H1 (cell line): ENCODE measurements around the gene GLIPR2. TPM values are rescaled to one million over a fixed set of nuclear protein-coding genes. Genes with fewer than 3 reads are reported as not detected.

Experiments used
- CTCF ChIA-PET: fragments of 300-600 bp; sonication (Branson Sonifier 250); formaldehyde crosslinking; loops from one replicate; lab custom pipeline; 2021; ENCODE audit not compliant: partially characterized antibody; lab: Charles Lee
- POLR2A ChIA-PET: fragments of 300-600 bp; sonication (Branson Sonifier 250); formaldehyde crosslinking; loops from one replicate; lab custom pipeline; 2021; ENCODE audit warnings: inconsistent platforms; ENCODE audit not compliant: partially characterized antibody; lab: Charles Lee
- DNase-seq, 2 experiments: peaks; one replicate each; pipeline versions ENCODE4 v3.0.0 to v3.0.0-alpha.2; 2010 to 2022; ENCODE audit warnings: low spot score in 2 of 2, low read depth in 1 of 2, mixed read lengths in 1 of 2
- FAIRE-seq: peaks from 2 replicates; lab custom pipeline; 2011; peaks lifted over from hg19 to GRCh38; lab: Jason Lieb, UNC
- H2AFZ ChIP-seq: 2 replicates; pipeline ENCODE4 v1.8.1; 2012; ENCODE audit warnings: low read length, inconsistent platforms
- H2AK5ac ChIP-seq: 2 replicates; pipeline ENCODE4 v1.6.1; 2013; ENCODE audit warnings: low read depth, low read length
- H2BK120ac ChIP-seq: replicated peaks from 2 replicates; pipeline ENCODE3; 2013; ENCODE audit warnings: low read depth, low read length, inconsistent platforms
- H2BK12ac ChIP-seq: 2 replicates; pipeline ENCODE4 v1.6.1; 2013; ENCODE audit warnings: low read depth, low read length
- H2BK15ac ChIP-seq: 2 replicates; pipeline ENCODE4 v1.6.1; 2013; ENCODE audit warnings: low read length
- H2BK20ac ChIP-seq: 2 replicates; pipeline ENCODE4 v1.6.1; 2013; ENCODE audit warnings: low read length
- H2BK5ac ChIP-seq: 2 replicates; pipeline ENCODE4 v1.6.1; 2013; ENCODE audit warnings: low read depth, low read length
- H3K14ac ChIP-seq: 2 replicates; pipeline ENCODE4 v1.6.1; 2013; ENCODE audit warnings: inconsistent platforms; ENCODE audit not compliant: insufficient read length
- H3K18ac ChIP-seq: 2 replicates; pipeline ENCODE4 v1.6.1; 2013; ENCODE audit warnings: low read length; ENCODE audit errors: extremely low read depth
- H3K23ac ChIP-seq: 2 replicates; pipeline ENCODE4 v1.6.1; 2013; ENCODE audit warnings: inconsistent platforms; ENCODE audit not compliant: insufficient read length
- H3K23me2 ChIP-seq: 2 replicates; pipeline ENCODE4 v1.6.1; 2013; ENCODE audit warnings: low read depth, low read length
- H3K27ac ChIP-seq: 2 replicates; pipeline ENCODE4 v1.6.1; 2011; ENCODE audit warnings: low read depth, low read length, inconsistent platforms
- H3K27me3 ChIP-seq, 4 experiments: replicated peaks in 1 of 4; 1 replicate in 1 of 4; 2 replicates in 3 of 4; pipeline versions ENCODE4 v1.6.1 to v1.8.1; 2011 to 2013; ENCODE audit warnings: low read length in 3 of 4, mild to moderate bottlenecking in 3 of 4, inconsistent platforms in 2 of 4, mixed read lengths in 2 of 4, moderate library complexity in 1 of 4; ENCODE audit not compliant: control insufficient read depth in 3 of 4, insufficient read depth in 3 of 4; ENCODE audit errors: extremely low read depth in 1 of 4
- H3K36me3 ChIP-seq, 4 experiments: 2 replicates each; pipeline versions ENCODE4 v1.6.1 to v1.8.1; 2011 to 2013; ENCODE audit warnings: mild to moderate bottlenecking in 4 of 4, low read length in 3 of 4, moderate library complexity in 2 of 4, control low read depth in 1 of 4, inconsistent platforms in 1 of 4; ENCODE audit not compliant: insufficient read depth in 4 of 4, control insufficient read depth in 2 of 4
- H3K4ac ChIP-seq: replicated peaks from 2 replicates; pipeline ENCODE3; 2013; ENCODE audit warnings: low read length, low read depth, mixed read lengths, inconsistent platforms; ENCODE audit not compliant: insufficient read length
- H3K4me1 ChIP-seq, 4 experiments: replicated peaks in 1 of 4; 1 replicate in 1 of 4; 2 replicates in 3 of 4; pipeline versions ENCODE4 v1.6.1 to v1.8.1; 2011 to 2013; ENCODE audit warnings: low read length in 3 of 4, inconsistent platforms in 2 of 4, mixed read lengths in 1 of 4; ENCODE audit not compliant: insufficient read depth in 4 of 4, control insufficient read depth in 3 of 4
- H3K4me2 ChIP-seq, 2 experiments: 2 replicates each; pipeline versions ENCODE4 v1.6.1 to v1.8.1; 2011 to 2013; ENCODE audit warnings: low read depth in 2 of 2, low read length in 2 of 2, control low read depth in 1 of 2, inconsistent platforms in 1 of 2, mild to moderate bottlenecking in 1 of 2; ENCODE audit not compliant: insufficient read depth in 1 of 2
- H3K4me3 ChIP-seq, 4 experiments: fragments of 200-600, 300-600 bp in 1 of 4; sonication (generic), shearing (Covaris generic), sonication (Bioruptor Twin) in 1 of 4; 2 replicates each; pipeline versions ENCODE4 v1.5.1 to v1.8.1; 2011 to 2016; ENCODE audit warnings: low read length in 4 of 4, low read depth in 3 of 4, control low read depth in 2 of 4, inconsistent platforms in 2 of 4, mild to moderate bottlenecking in 2 of 4, mixed read lengths in 1 of 4, moderate library complexity in 1 of 4; ENCODE audit not compliant: insufficient read depth in 2 of 4; ENCODE audit errors: extremely low read depth in 1 of 4
- H3K56ac ChIP-seq: replicated peaks from 2 replicates; pipeline ENCODE3; 2013; ENCODE audit warnings: low read depth, mild to moderate bottlenecking, mixed read lengths, low read length, inconsistent platforms; ENCODE audit not compliant: insufficient read length
- H3K79me1 ChIP-seq: 2 replicates; pipeline ENCODE4 v1.6.1; 2013; ENCODE audit warnings: low read depth, low read length, control low read depth
- H3K79me2 ChIP-seq, 2 experiments: 2 replicates each; pipeline versions ENCODE4 v1.6.1 to v1.8.1; 2012 to 2013; ENCODE audit warnings: low read length in 2 of 2, mild to moderate bottlenecking in 2 of 2, inconsistent platforms in 1 of 2; ENCODE audit not compliant: insufficient read depth in 2 of 2, control insufficient read depth in 1 of 2
- H3K9ac ChIP-seq, 4 experiments: replicated peaks in 1 of 4; 1 replicate in 1 of 4; 2 replicates in 3 of 4; pipeline versions ENCODE4 v1.6.1 to v1.8.1; 2011 to 2013; ENCODE audit warnings: low read depth in 3 of 4, low read length in 3 of 4, control low read depth in 2 of 4, mild to moderate bottlenecking in 2 of 4, moderate library complexity in 2 of 4, inconsistent platforms in 1 of 4; ENCODE audit errors: extremely low read depth in 1 of 4
- H3K9me3 ChIP-seq, 2 experiments: 2 replicates each; pipeline versions ENCODE4 v1.6.1 to v1.8.1; 2012 to 2013; ENCODE audit warnings: mild to moderate bottlenecking in 2 of 2, moderate library complexity in 2 of 2, control low read depth in 1 of 2, inconsistent platforms in 1 of 2, low read depth in 1 of 2, low read length in 1 of 2, mixed read lengths in 1 of 2; ENCODE audit not compliant: insufficient read depth in 2 of 2
- H4K20me1 ChIP-seq, 2 experiments: replicated peaks in 1 of 2; 2 replicates each; pipeline versions ENCODE3 to v1.8.1; 2011 to 2013; ENCODE audit warnings: inconsistent platforms in 2 of 2, low read length in 2 of 2, mild to moderate bottlenecking in 1 of 2; ENCODE audit not compliant: insufficient read depth in 2 of 2, control insufficient read depth in 1 of 2
- H4K5ac ChIP-seq: 2 replicates; pipeline ENCODE4 v1.6.1; 2013; ENCODE audit warnings: low read length, low read depth, mixed read lengths, inconsistent platforms; ENCODE audit not compliant: insufficient read length
- H4K8ac ChIP-seq: 2 replicates; pipeline ENCODE4 v1.8.0; 2013; ENCODE audit warnings: mild to moderate bottlenecking, moderate library complexity, low read length, inconsistent platforms; ENCODE audit not compliant: insufficient read depth; ENCODE audit errors: extremely low read depth
- H4K91ac ChIP-seq: replicated peaks from 2 replicates; pipeline ENCODE3; 2013; ENCODE audit warnings: low read length, mixed read lengths, inconsistent platforms; ENCODE audit not compliant: insufficient read length
- RBBP5 ChIP-seq: IDR thresholded peaks from 2 replicates; pipeline ENCODE4 v1.7.1; 2012; ENCODE audit warnings: low read depth, mild to moderate bottlenecking, inconsistent platforms, low read length, moderate library complexity, borderline replicate concordance
- RFX5 ChIP-seq: IDR thresholded peaks from 2 replicates; pipeline ENCODE4 v1.6.1; 2011; ENCODE audit warnings: low read depth, low read length, improper control_type of control experiment, borderline replicate concordance
- RNF2 ChIP-seq: fragments of 200-900, 300-1000 bp; sonication (generic); IDR thresholded peaks from 2 replicates; pipeline ENCODE4 v1.7.1; 2016; ENCODE audit warnings: borderline replicate concordance, low read depth, mild to moderate bottlenecking, antibody characterized with exemption, low read length; ENCODE audit not compliant: poor library complexity, severe bottlenecking; ENCODE audit errors: missing control alignments
- SIRT6 ChIP-seq: IDR thresholded peaks from one replicate; pipeline ENCODE4 v1.7.1; 2012; ENCODE audit warnings: low read length, inconsistent platforms
- SIX5 ChIP-seq: IDR thresholded peaks from 2 replicates; pipeline ENCODE4 v1.6.1; 2011; ENCODE audit warnings: mild to moderate bottlenecking, low read depth, low read length
- WGBS, 2 experiments: shearing (Covaris generic) in 1 of 2; methylation state at CpG; one replicate each; pipeline versions ENCODE4 v1.1.6 to v1.1.7; 2013 to 2015; ENCODE audit warnings: low lambda C conversion rate in 2 of 2, mixed read lengths in 2 of 2, inconsistent platforms in 1 of 2, low coverage in 1 of 2, missing lambda C conversion rate in 1 of 2; ENCODE audit not compliant: insufficient replicate concordance in 2 of 2, insufficient coverage in 1 of 2, insufficient read length in 1 of 2; ENCODE audit errors: extremely low coverage in 1 of 2, missing lambda C conversion rate in 1 of 2; 5-methylcytosine and 5-hydroxymethylcytosine counted together
- polyA plus RNA-seq, 7 experiments: library from polyadenylated mRNA; depleted of rRNA in 3 of 7; stranded (reverse) in 5 of 7; unstranded in 2 of 7; fragments of >200 nt in 5 of 7; fragments of 200-250 nt in 2 of 7; gene quantifications; 1 replicate in 5 of 7; 2 replicates in 1 of 7; 4 replicates in 1 of 7; pipeline versions ENCODE4 v1.2.1 to v1.2.3, GENCODE V29; 2011 to 2013; ENCODE audit warnings: missing spikeins in 2 of 7, mixed read lengths in 2 of 7
- total RNA-seq: library from RNA; stranded (reverse); fragmentation: NEBNext Ultra II Directional; extraction: Animal tissue kit (Norgen Biotek cat#: 25700); gene quantifications from 2 replicates; pipeline ENCODE4 v1.2.1, GENCODE V29; 2021

GLIPR2 gene
- total and polyA plus RNA-seq, 2 of the 8 experiments (the other 6 are each of a cell fraction or from before 2014, with no cell fraction given) = 7.9 to 12.0 TPM

DNA sequence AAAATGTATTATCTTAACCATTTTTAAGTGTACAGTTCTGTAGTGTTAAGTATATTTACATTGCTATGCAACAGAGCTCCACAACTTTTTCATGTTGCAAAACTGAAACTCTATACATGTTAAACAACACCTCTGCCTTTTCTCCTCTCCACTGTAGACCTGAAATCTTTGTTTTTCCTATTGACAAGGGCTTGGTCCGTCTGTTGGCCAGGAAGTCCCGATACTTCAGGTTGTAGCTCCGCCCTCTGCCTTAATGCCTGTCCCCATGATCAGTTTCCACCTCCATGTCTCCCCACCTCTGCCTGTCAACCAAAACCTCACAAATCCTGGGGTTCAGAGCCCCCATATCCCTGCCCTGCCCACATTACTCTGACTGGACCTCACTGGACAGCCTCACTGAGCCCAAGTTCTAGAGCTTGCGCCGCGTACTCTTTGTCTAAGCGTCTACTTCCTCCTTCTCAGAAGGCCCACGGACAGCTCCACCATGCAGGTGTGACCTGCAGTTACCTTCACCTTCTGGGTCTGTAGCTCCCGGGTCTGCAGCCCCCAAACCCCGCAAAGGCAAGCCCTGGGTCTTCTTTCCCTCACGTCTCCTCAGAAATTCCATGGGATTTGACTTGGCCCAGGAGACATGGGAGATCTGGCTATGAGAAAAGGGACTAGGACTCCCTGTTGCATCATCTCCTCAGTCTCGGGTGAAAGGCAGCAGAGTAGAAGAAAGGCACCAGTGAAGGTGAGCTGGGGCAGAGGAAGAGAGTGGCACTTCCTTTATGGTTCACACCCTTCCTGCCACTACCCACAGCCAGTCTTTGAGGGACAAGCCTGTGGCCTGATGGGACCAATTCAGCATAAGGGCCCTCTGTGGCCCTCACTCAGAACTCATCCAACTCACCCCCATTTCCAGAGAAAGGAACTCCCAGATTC is 8.0 kb downstream of the GLIPR2 start:
- H3K14ac ChIP-seq = no peak overlapping the region
- H4K8ac ChIP-seq = no peak overlapping the region
- no peak overlapping the region for H3K23ac ChIP-seq
- H3K4me1 ChIP-seq = peaks cover 0 to 4% (median 0%) of the 10 kb centered on the region in 4 experiments; a peak in 1 of 7 replicates
- no peak overlapping the region for H3K18ac ChIP-seq
- H2BK5ac ChIP-seq = no peak overlapping the region
- no peak overlapping the region for H3K4me2 ChIP-seq
- H4K91ac ChIP-seq = no peak overlapping the region
- no peak overlapping the region for H2BK20ac ChIP-seq
- H2BK12ac ChIP-seq = no peak overlapping the region
- H3K27me3 ChIP-seq = peaks cover 0 to 4% (median under 1%) of the 10 kb centered on the region in 4 experiments; a peak in 2 of 7 replicates
- no peaks in the 10 kb centered on the region; a peak in 1 of 8 replicates for H3K36me3 ChIP-seq
- no peak overlapping the region for H2AFZ ChIP-seq
- H3K4me3 ChIP-seq = no peak overlapping the region
- no peak overlapping the region for H2AK5ac ChIP-seq
- no peak overlapping the region for H2BK120ac ChIP-seq
- H4K20me1 ChIP-seq = peaks cover 0 to 4% of the 10 kb centered on the region in 2 experiments
- H3K9me3 ChIP-seq = peaks cover 0 to 7% of the 10 kb centered on the region in 2 experiments; a peak in 2 of 4 replicates
- no peaks in the 10 kb centered on the region for H3K79me2 ChIP-seq
- no peaks in the 10 kb centered on the region for H3K79me1 ChIP-seq
- CTCF ChIA-PET = interaction anchor here (1.2 to 6.7 kb wide), 5 partner anchors 10 to 42 kb away, joined by 3 to 58 read pairs (median 8); partner anchors contain the start of gene CCIN
- no peak overlapping the region for H3K27ac ChIP-seq
- no peak overlapping the region for H3K56ac ChIP-seq
- 94% methylated on average over 12 of the region's 12 CpGs; no CpG with 5 or more reads in 1 of the 2 experiments for WGBS, 2 experiments
- no peak overlapping the region for H3K4ac ChIP-seq
- peaks cover 4% of the 10 kb centered on the region; the same call in 1 of the 2 replicates for H3K23me2 ChIP-seq
- no peak overlapping the region for H4K5ac ChIP-seq
- no peak for FAIRE-seq
- POLR2A ChIA-PET = interaction anchor here (1.5 to 3.7 kb wide), 2 partner anchors 11 to 20 kb away, joined by 3 to 19 read pairs; no protein-coding TSS in a partner anchor
- no peak for TF ChIP-seq RNF2
- TF ChIP-seq SIRT6 = no peak
- no peak for TF ChIP-seq RBBP5
- no peak for TF ChIP-seq SIX5
- TF ChIP-seq RFX5 = no peak
- TF ChIP-seq, all 59 proteins: peak for 0
- Histone ChIP-seq H3K9ac (no peak overlapping the region), H2BK15ac (no peak overlapping the region)
- DNase-seq = no peak
